PC-9 (cell line): ENCODE measurements around the gene IP6K1. TPM values are rescaled to one million over a fixed set of nuclear protein-coding genes. Genes with fewer than 3 reads are reported as not detected.
"Not testable (repeated sequence)": the region's sequence is repeated elsewhere in the genome, so short reads cannot be mapped to it uniquely, and the experiment has no call there.

Source experiments
- BruUV-seq: library from RNA; stranded (reverse); fragments of 400-500 nt; replicated peaks from 2 replicates; lab custom pipeline; 2021; lab: Mats Ljungman, UMichigan
- CTCF ChIA-PET: fragments of 300-600 bp; sonication (Branson Sonifier 250); formaldehyde crosslinking; loops from one replicate; lab custom pipeline; 2022; ENCODE audit warnings: antibody characterized with exemption; lab: Charles Lee
- POLR2A ChIA-PET: fragments of 300-600 bp; sonication (Branson Sonifier 250); formaldehyde crosslinking; loops from one replicate; lab custom pipeline; 2022; ENCODE audit warnings: antibody characterized with exemption; ENCODE audit not compliant: unreplicated experiment; lab: Charles Lee
- DNase-seq, 2 experiments: peaks; one replicate each; pipeline versions ENCODE4 v3.0.0 to v3.0.0-alpha.2; 2015 to 2022; ENCODE audit warnings: mixed read lengths in 1 of 2
- H2AFZ ChIP-seq: fragments of 200-600 bp; sonication (generic); 2 replicates; pipeline ENCODE4 v1.8.1; 2017; ENCODE audit warnings: antibody characterized with exemption
- H3F3A ChIP-seq: fragments of 200-600 bp; sonication (generic); 2 replicates; pipeline ENCODE4 v1.8.1; 2017; ENCODE audit warnings: antibody characterized with exemption, mild to moderate bottlenecking, low read depth; ENCODE audit not compliant: insufficient read depth
- H3K27ac ChIP-seq: fragments of 200-600 bp; sonication (generic); 2 replicates; pipeline ENCODE4 v1.6.1; 2016; ENCODE audit warnings: mixed run types
- H3K27me3 ChIP-seq: fragments of 200-600 bp; sonication (generic); 2 replicates; pipeline ENCODE4 v1.6.1; 2016; ENCODE audit warnings: low read depth, mixed run types; ENCODE audit not compliant: insufficient read depth
- H3K36me3 ChIP-seq: fragments of 200-600 bp; sonication (generic); 2 replicates; pipeline ENCODE4 v1.6.1; 2016; ENCODE audit warnings: low read depth, mixed run types
- H3K4me1 ChIP-seq: fragments of 200-600 bp; sonication (generic); replicated peaks from 2 replicates; pipeline ENCODE4 v1.6.1; 2016; ENCODE audit warnings: mixed run types; ENCODE audit not compliant: insufficient read depth
- H3K4me2 ChIP-seq: fragments of 200-600 bp; sonication (generic); 2 replicates; pipeline ENCODE4 v1.6.1; 2017; ENCODE audit warnings: mixed run types
- H3K4me3 ChIP-seq: fragments of 200-600 bp; sonication (generic); 2 replicates; pipeline ENCODE4 v1.6.1; 2016; ENCODE audit warnings: mixed run types
- H3K79me2 ChIP-seq: fragments of 200-600 bp; sonication (generic); 2 replicates; pipeline ENCODE4 v1.6.1; 2017; ENCODE audit warnings: low read depth, mixed run types
- H3K9me2 ChIP-seq: fragments of 200-600 bp; sonication (generic); 2 replicates; pipeline ENCODE4 v1.8.1; 2017; ENCODE audit warnings: mild to moderate bottlenecking; ENCODE audit not compliant: insufficient read depth
- H3K9me3 ChIP-seq: fragments of 200-600 bp; sonication (generic); 2 replicates; pipeline ENCODE4 v1.8.1; 2016; ENCODE audit warnings: low read depth; ENCODE audit not compliant: insufficient read depth
- H4K20me1 ChIP-seq: fragments of 200-600 bp; sonication (generic); 2 replicates; pipeline ENCODE4 v1.8.1; 2017; ENCODE audit not compliant: insufficient read depth
- CTCF ChIP-seq: fragments of 200-600 bp; sonication (generic); conservative IDR thresholded peaks from 2 replicates; pipeline ENCODE4 v1.6.1; 2017; ENCODE audit warnings: mixed run types, antibody characterized with exemption, mild to moderate bottlenecking, moderate library complexity
- EZH2 ChIP-seq: fragments of 200-600 bp; sonication (generic); IDR thresholded peaks from 2 replicates; pipeline ENCODE4 v1.8.0; 2017; ENCODE audit warnings: antibody characterized with exemption, low read depth
- intact Hi-C: fragments of 100-400 bp; cut with micrococcal nuclease; formaldehyde crosslinking; loops from one replicate; pipeline ENCODE4 v1.10.0; 2022; ENCODE audit not compliant: unreplicated experiment
- total RNA-seq: library from RNA; stranded (reverse); gene quantifications from 2 replicates; pipeline ENCODE4 v1.2.3, GENCODE V29; 2021

The IP6K1 gene
- total RNA-seq, 1 experiment from 2014 or later: 32.9 TPM

GRCh38 chr3:49689046-49689907, 97.1 kb downstream of the IP6K1 start, which contains the start of the genes MST1 and RNF123:
Gene MST1, minus strand, starts transcription at chr3:49689474. Its CDS starts 783 bp downstream, at chr3:49688691.
Gene RNF123, plus strand, starts transcription at chr3:49689557. Its CDS starts 1,609 bp downstream, at chr3:49691166.
- TF ChIP-seq EZH2: no peak
- TF ChIP-seq CTCF: no peak; the same call in 1 of the 2 replicates
- Histone ChIP-seq H3K27ac (peak within 1 kb of the TSS; percentile 21; the same call in 1 of the 2 replicates), H2AFZ (peak within 1 kb of the TSS; percentile 78), H3K9me3 (no peaks in the 10 kb centered on the region), H3K79me2 (peaks cover 9% of the 10 kb centered on the region; the same call in 1 of the 2 replicates), H3K27me3 (no peaks in the 10 kb centered on the region), H4K20me1 (no peaks in the 10 kb centered on the region), H3K36me3 (no peaks in the 10 kb centered on the region; the same call in 1 of the 2 replicates), H3K4me3 (peak within 1 kb of the TSS; percentile 95), H3F3A (no peaks in the 10 kb centered on the region), H3K4me2 (peak within 1 kb of the TSS; percentile 74), H3K4me1 (no peaks in the 10 kb centered on the region), H3K9me2 (no peaks in the 10 kb centered on the region)
- intact Hi-C loops: no loop called here
- TSS peak; percentile 82 for BruUV-seq
- DNase-seq: peak; percentile 61 to 88
- CTCF ChIA-PET: no interaction called here
- POLR2A ChIA-PET: no interaction called here

- BruUV-seq, H3K9me3 ChIP-seq, H4K20me1 ChIP-seq, DNase-seq, H3K27me3 ChIP-seq, H3K4me1 ChIP-seq, CTCF ChIA-PET, H3F3A ChIP-seq, H3K36me3 ChIP-seq, POLR2A ChIA-PET, H3K79me2 ChIP-seq, H3K9me2 ChIP-seq, intact Hi-C loops: not testable (repeated sequence)
- H3K27ac ChIP-seq: peak overlapping the region; percentile 21; the same call in 1 of the 2 replicates
- H3K4me3 ChIP-seq: peak overlapping the region; percentile 95
- peak overlapping the region; percentile 74 for H3K4me2 ChIP-seq
- peak overlapping the region; percentile 78; the same call in 1 of the 2 replicates for H2AFZ ChIP-seq
These were observed 97.8 kb downstream of the IP6K1 start for GRCh38 chr3:49688338-49689045.

- H3K4me1 ChIP-seq, H3F3A ChIP-seq, H3K9me2 ChIP-seq, DNase-seq, H4K20me1 ChIP-seq, H3K4me3 ChIP-seq, BruUV-seq, H2AFZ ChIP-seq, POLR2A ChIA-PET, H3K79me2 ChIP-seq, H3K4me2 ChIP-seq, H3K36me3 ChIP-seq, CTCF ChIA-PET, H3K27ac ChIP-seq, intact Hi-C loops, H3K9me3 ChIP-seq, H3K27me3 ChIP-seq: not testable (repeated sequence)
These were observed 98.9 kb downstream of the IP6K1 start for GRCh38 chr3:49687424-49687795.

- H3K27ac ChIP-seq, H3K36me3 ChIP-seq, H3K9me2 ChIP-seq, H3K9me3 ChIP-seq, POLR2A ChIA-PET, H3F3A ChIP-seq, DNase-seq, H3K79me2 ChIP-seq, H3K4me3 ChIP-seq, H3K27me3 ChIP-seq, H2AFZ ChIP-seq, H4K20me1 ChIP-seq, intact Hi-C loops, H3K4me2 ChIP-seq, BruUV-seq, H3K4me1 ChIP-seq, CTCF ChIA-PET: not testable (repeated sequence)
These were observed 99.4 kb downstream of the IP6K1 start for GRCh38 chr3:49686769-49687423.

GRCh38 chr3:49686346-49686745, 100.0 kb downstream of the IP6K1 start:
- BruUV-seq, H3K27ac ChIP-seq, H2AFZ ChIP-seq, H3K9me3 ChIP-seq, H3K4me2 ChIP-seq, H3K9me2 ChIP-seq, intact Hi-C loops, H3K4me3 ChIP-seq, DNase-seq, CTCF ChIA-PET, H3K27me3 ChIP-seq, H4K20me1 ChIP-seq, H3K79me2 ChIP-seq, H3K36me3 ChIP-seq, H3F3A ChIP-seq, H3K4me1 ChIP-seq, POLR2A ChIA-PET: not testable (repeated sequence)

- H3K4me1 ChIP-seq, POLR2A ChIA-PET, H3K79me2 ChIP-seq, H3K4me2 ChIP-seq, H3K36me3 ChIP-seq, H3F3A ChIP-seq, H3K9me3 ChIP-seq, H3K27me3 ChIP-seq, H2AFZ ChIP-seq, H3K27ac ChIP-seq, H4K20me1 ChIP-seq, H3K9me2 ChIP-seq, CTCF ChIA-PET, H3K4me3 ChIP-seq, intact Hi-C loops, BruUV-seq, DNase-seq: not testable (repeated sequence)
These were observed 100.5 kb downstream of the IP6K1 start for GRCh38 chr3:49685846-49686245.
